ENCODE measurements around the gene KDM4C.
"Not testable (repeated sequence)": the region's sequence is repeated elsewhere in the genome, so short reads cannot be mapped to it uniquely, and the experiment has no call there.

The KDM4C gene

DNA sequence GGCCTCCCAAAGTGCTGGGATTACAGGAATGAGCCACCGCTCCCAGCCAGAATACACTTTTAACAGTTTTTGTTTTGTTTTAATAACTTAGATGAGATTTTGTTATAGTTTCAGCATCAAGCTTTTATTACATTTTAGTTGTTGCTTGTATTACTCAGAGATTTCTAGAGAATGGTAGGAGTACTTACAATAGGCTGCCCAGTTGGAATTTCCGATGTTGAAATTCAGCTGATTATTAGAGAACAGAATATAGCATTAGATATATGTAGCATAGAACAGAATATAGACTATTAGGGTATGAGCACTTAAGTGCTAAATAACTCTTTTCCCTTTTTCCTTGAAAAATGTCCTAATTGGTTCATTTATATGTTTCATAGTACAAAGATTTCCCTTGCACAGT, 6.2 kb downstream of the KDM4C start:
- DNase-seq (ENCODE audit: low read depth in 2 of 2) = no peak

DNA sequence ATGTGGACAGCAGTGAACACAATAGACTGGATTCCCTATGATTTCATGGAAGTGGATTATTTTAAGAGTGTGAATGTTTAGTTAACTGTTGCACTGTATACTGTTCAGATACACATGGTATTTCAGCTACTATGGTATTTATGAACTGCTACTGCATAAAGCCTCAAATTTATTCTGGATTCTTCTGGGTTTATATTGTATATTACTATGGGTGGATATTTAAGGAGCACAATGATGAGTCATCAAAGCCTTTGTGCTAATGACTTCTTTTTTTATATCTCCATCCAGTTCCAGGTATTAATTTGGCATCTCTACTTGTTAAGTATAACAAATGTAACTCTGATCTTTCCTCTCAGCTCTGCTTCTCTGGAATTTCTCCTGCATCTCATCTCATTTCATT, 6.8 kb downstream of the KDM4C start:
- no peak for DNase-seq (ENCODE audit: low read depth in 2 of 2)

DNA sequence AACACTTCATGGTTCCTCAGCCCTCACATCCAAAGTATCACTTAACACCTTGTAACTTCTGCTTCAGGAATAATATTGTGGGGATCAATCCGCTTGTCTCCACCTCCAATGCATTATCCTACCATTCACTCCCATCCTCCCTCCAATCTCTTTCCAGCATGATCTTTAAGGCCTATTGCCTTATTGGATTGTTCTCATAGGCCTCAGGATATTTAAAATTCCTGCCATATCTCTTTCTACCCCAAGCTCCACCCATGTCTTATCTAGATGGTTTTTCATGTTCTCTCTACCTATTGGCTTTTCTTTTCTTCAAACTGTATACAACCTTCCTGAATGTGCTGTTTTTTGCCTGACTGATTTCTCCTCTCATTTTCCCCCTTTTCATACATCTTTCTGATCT, 7.2 kb downstream of the KDM4C start:
- DNase-seq (ENCODE audit: low read depth in 2 of 2) = no peak

DNA sequence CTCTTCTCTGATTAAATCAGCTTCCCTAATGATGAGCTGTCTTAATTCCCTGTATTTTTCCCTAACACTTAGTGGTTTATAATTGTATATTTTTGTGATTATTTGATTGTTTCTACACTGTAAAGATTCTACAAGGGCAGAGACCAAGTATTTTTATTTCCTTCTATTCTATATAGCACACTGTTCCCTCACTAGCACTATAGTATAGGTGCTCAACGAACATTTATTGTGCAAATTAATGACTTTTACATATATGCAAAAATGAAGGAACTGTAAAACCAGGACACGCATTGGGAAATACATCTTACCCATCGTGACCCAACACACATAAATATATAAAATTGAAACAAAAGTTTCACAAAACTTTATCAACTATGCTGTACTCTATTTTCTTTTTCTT, 7.6 kb downstream of the KDM4C start:
- no peak for DNase-seq (ENCODE audit: low read depth in 2 of 2)

DNA sequence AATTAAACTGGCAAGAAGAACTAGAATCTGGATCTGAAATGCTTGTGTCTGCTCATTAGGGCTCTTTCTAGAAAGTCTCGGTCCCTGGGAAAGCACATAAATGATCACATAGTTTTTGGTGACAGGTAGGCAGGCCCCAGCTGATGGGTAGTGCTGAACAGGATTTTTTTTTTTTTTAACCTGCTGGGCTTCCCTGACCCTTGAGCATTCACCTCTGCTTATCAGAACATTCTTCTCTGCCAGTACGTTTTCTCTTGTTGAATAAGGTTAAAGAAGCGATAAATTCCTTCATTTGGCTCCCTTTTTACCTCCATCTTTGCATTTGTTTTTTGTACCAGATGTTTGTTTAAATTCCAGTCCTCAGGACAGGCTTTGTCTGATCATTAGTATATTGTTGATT, 8.8 kb downstream of the KDM4C start:
- no peak for DNase-seq (ENCODE audit: low read depth in 2 of 2)

DNA sequence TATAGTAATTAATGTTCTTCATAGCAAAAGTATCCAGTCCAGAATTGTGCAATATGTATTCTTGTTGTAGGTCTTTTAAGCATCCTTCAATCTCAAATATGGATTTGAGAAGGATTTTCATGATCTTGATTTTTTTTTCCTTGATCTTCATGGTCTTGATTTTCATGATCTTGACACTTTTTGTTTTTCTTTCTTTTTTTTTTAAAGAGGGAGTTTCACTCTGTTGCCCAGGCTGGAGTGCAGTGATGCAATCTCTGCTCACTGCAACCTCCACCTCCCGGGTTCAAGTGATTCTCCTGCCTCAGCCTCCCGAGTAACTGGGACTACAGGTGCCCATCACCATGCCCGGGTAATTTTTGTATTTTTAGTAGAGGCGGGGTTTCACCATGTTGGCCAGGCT, 10.8 kb downstream of the KDM4C start:
- not testable (repeated sequence) for DNase-seq (ENCODE audit: low read depth in 2 of 2)

DNA sequence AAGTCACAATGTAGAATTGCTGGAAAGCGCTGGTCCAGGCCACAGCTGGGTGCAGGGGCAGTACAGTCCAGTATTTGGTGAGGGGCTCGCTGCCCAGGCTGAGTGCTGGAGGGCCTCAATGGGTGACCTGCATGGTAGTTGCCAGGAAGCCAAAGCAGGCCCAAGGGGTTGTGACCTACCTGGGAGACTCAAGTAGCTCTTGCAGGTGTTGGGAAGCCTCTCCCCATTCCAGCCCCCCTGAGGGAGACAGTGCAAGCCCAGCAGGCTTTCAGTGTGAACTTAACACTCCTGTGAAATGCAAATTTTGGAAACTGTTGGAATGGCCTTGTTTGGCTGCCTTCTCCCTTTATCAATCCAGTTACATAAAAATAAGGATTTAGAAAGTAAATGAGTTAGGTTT, 13.9 kb downstream of the KDM4C start:
- DNase-seq (ENCODE audit: low read depth in 2 of 2) = no peak

DNA sequence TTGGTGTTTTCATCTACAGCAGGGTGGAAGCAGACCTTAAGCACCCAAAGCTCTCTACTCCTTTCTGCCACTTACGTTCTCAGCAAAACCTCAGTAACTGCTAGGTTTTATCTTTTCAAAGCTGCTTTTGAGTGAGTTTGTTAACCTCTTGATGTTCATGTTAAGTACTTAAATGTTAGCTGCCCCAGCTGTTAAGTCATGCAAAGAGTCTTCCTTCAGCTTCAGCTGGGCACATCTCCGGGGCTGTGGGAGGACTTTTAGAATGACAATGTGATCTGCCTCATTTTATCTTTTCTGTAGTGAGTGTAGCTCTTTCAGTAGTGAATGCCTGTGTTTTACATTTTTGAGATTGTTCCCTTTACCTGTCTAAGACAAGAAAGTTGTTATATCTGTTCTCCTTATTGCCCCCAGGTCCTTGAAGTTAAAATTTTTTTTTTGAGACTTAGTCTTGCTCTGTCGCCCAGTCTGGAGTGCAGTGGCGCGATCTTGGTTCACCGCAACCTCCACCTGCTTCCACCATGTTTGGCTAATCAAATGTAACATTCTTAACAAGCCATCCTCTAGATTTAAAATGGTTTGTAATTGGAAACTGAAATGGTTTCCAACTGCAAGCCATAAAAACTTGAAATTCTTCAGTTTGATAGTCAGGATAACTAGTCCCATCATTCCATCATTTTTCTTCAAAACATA, 19.6 kb downstream of the KDM4C start:
- DNase-seq (ENCODE audit: low read depth in 2 of 2) = no peak

DNA sequence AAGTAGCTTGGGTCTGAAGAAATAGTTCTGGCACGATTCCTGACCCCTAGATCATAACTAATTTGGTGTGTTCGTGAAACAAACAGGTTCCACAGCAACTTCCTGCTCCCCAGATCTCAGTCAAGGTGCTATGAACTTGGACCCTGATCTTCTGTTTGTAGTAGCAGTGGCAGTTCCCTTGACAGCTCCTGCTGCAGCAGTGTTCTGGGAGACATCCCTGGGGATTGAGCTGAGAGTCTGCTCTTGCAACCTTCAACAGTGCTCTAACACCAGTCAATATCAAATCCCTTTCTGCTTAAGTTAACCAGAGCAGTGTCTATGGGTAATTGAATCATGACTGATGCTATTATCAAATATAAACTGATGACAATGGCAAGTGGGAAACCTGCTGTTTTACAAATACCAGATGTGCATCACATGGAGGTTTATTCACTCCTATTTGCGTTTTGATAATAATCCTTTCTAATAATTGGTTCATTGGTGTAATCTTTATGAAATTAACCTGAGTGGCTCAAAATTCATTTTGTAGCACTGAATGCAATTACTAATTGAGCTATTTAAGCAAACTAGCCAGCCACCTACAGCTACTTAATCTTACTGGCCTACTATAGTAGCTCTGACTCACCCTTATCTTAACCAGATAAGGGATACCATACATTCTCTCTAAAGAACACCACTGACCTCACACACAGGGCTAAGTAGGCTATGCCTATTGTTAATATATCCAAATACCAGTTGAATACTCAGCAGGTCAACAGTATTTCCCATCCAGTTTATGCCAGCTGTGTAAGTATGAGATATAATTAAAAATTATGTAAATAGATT, 21.9 kb downstream of the KDM4C start:
- DNase-seq (ENCODE audit: low read depth in 2 of 2) = no peak

DNA sequence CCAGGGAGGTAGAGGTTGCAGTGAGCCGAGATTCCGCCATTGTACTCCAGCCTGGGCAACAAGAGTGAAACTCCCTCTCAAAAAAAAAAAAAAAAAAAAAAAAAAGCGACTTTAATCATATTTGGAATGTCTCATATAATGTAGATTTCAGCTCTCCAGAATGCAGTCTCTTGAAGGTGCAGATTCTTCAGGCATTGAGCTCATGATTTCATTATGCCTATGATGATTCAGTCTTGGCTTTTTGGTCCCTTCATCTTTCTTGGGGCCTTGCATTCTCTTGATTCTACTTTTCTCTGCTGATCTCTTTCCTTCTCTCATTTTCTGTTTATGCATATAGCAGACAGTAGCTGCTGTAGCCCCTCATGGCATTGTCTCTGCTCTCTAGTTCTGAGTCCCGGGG, 22.9 kb downstream of the KDM4C start:
- no peak for DNase-seq (ENCODE audit: low read depth in 2 of 2)

DNA sequence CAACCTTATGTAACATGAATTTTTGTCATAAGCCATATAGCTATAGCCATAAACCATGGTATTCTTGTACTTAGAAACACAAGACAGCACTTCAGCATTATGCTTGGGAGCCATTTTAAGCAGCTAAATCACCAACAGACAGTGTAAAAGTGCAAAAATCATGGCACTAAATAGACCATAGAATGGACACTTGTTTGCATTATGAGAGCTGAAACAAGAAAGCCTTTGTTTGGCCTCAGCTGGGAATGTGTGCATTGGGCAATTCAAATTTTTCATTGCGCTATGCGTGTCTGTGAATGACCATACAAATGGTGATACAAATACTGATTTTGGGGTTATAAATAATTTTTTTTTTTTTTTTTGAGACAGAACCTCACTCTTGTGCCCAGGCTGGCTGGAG, 23.7 kb downstream of the KDM4C start:
- DNase-seq (ENCODE audit: low read depth in 2 of 2) = no peak

DNA sequence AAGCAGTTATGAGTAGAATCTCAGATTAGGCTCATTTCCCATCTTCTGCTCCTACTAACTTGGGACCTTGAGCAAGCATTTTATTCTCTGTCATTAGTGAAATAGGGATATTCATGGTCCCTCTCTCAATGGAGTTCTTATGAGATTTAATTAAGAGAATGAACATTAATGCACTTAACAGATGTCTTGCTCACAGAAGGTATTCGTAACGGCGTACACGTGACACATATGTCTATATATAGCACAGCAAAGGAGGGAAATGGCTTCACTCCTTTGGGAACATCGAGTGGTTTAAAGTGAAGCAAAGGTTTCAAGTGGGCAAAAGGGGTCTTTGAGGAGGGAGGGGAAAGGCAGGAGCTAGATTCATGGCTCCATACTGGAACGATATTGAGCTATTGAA, 24.6 kb downstream of the KDM4C start:
- DNase-seq (ENCODE audit: low read depth in 2 of 2) = no peak

DNA sequence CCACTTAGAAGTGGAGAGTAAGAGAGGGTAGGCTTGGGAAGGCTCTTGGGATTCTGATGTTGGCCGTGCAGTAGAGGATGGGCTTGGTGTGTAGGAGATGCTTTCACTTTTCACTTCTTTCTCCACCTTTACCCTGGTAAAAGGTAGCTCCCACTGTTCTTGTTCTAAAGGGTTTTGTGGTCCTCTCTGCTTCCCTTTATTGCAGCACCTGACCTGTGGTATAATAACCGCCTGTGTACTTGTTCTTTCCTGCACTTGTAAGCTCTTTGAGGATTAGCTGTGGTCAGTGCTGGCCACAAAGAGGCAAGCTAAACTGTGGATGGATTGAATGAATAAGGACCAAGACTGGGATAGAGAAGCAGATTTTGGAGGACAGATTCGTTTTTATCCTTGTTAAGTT, 25.2 kb downstream of the KDM4C start:
- no peak for DNase-seq (ENCODE audit: low read depth in 2 of 2)

DNA sequence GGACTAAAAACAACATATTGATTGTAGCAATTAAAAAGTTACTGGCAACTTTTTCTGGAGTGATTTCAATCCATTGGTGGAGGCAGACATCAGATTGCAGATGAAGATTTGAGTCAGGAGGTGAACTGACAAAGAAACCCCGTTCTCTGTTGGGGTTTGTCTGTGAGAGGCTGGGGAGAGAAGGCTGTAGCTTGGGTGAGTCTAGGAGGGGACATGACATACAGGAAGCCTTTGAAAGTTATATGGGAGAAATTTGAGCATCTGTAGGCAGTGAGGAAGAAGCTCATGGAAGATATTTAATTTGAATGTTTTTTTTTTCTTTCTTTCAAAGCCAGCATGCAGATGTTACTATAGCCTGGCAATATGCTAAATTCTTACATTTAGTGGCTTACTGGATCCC, 26.0 kb downstream of the KDM4C start:
- no peak for DNase-seq (ENCODE audit: low read depth in 2 of 2)

DNA sequence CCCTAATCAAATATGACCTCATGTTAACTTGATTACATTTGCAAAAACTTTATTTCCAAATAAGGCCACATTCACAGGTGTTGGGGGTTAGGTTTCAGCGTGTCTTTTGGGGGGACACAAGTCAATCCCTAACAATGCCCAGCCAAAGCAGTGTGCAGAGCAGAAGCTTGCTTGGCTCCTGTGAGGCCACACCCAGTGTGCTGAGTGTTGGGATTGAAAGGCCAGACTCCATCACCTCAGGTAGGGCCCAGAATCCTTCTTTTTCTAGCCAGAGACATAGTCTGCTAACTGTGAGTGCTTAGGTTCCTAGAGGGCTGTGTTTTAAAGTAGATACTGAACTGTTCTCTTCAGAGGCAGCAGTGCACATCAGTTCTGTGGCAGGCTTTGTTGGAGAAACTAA, 27.9 kb downstream of the KDM4C start:
- DNase-seq (ENCODE audit: low read depth in 2 of 2) = no peak

DNA sequence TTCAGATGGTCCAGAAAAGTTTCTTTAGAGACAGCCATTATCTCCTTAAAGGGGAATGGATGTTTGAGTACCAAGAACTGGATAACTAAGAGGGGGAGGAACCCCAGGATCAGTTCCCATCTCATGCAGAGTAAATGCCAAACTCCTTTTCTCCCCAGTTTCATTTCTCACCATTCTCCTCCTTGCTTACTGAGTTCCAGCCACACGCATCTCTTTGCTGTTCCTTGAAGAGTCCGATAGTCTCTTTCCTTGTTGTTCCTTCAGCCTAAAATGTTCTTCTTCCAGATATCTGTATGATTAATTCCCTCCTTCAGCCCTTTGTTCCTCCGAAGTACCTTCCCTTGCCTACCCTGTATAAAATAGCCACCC, 30.0 kb downstream of the KDM4C start:
- DNase-seq (ENCODE audit: low read depth in 2 of 2) = no peak

DNA sequence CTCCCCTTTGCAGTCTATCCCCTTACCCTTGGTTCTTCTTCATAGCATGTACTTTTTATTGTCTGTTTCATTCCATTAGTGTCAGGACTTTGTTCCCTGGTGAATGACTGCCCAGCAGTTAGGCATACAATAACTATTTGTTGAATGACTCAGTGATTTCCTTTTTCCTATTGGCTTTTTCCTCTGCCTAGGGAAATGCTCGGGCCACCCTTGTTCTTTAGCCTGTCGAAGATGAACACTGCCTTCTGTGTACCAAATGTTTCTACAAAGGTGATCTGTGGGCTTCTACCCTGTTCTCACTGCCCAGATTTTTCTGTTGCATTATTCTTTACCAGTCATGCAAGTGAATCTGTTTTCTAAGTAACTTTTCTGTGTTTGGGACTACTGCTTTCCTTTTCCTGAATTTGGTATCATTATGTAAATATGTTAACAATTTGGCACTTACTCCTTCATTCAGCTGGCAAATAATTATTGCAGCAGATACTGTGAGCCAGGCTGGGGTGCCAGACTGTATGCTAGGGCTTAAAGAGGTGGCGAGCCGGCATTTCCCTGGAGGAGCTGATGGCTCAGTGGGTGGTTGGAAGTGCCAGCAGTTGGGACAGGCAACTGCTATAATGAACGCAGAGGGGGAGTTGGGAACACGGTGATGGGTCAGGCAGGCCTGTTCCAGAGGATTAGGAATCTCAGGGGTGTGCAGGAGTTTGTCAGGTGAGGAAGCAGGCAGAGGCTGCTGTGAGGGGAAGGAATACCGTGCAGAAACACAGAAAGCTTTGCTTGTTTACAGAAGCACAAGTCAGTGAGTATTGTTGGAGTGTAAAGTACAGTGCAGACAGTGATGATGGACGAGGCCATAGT, 30.6 kb downstream of the KDM4C start:
- no peak for DNase-seq (ENCODE audit: low read depth in 2 of 2)

DNA sequence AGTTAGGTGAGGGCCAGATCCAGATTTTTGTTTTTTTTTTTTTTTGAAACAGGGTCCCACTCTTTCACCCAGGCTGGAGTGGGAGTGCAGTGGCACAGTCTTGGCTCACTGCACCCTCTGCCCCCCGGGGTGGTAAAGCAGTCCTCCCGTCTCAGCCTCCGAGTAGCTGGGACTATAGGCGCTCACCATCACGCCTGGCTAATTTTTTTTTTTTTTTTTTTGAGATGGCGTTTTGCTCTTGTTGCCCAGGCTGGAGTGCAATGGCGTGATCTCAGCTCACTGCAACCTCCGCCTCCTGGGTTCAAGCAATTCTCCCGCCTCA, 31.2 kb downstream of the KDM4C start:
- not testable (repeated sequence) for DNase-seq (ENCODE audit: low read depth in 2 of 2)

DNA sequence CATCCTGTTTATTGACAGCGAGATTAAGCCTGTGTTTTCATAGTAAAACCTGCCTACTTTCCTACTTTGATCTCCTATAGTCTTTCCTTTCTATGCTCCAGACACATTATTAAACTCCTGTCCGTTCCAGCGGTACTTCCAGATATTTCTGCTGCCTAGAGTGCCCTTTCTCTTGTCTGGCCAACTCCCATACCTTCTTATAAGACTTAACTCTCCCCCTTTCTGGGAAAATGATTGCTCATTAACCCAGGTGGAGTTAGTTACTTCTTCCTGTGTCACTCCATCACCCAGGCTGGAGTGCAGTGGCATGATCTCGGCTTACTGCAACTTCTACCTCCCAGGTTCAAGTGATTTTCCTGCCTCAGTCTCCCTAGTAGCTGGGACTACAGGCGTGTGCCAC, 33.1 kb downstream of the KDM4C start:
- DNase-seq (ENCODE audit: low read depth in 2 of 2) = no peak

DNA sequence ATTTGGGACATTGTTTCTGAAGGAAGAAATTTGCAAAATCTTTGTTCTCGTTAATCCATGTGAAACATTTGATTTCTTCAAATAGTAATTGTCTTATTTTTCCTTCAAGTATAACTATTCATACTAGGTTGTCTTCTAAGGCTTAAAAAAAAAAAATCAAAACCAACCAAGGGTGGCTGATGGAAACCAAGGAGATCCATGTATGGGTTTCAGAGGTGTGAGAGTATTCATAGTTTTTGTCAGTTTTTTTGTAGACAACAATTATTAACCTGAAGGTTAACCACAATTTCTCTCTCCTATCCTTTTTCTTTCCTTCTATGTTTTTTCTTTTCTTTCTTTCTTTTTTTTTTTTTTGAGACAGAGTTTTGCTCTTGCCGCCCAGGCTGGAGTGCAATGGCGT, 35.4 kb downstream of the KDM4C start:
- no peak for DNase-seq (ENCODE audit: low read depth in 2 of 2)

DNA sequence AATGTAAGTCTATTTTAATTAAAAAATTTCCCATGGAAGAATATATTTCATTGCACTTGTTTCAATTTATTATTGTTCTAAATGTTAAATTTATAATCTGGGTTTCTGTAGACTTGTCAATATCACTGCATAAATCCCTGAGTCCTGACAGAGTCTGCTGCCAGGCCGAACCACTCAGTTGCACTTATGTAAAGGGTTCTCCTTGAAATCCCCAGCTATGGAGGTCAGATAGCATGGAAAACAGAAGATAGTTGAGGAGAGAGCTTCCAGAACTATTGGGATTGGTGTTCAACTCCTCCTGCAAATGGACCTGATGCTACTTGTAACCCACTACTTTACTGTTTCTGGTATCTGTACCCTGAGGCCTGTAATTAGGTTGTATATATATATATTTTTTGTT, 37.2 kb downstream of the KDM4C start:
- DNase-seq (ENCODE audit: low read depth in 2 of 2) = no peak

DNA sequence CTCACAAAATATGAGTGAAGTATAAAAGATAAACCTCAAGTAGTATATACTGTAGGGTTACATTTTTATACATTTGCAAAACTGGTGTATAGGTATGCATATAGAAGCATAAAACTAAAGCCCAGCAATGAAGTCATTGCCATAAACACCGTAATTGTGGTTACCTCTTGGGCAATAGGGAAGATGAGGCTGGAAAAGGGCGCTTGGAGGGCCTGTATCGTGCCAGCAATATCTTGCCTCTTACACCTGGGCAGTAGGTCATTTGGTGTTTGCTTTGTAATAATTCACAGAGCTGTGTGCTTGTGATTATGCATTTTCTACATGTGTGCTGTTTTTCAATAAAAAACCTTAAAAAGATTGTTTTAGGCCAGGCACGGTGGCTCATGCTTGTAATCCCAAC, 45.2 kb downstream of the KDM4C start:
- no peak for DNase-seq (ENCODE audit: low read depth in 2 of 2)

DNA sequence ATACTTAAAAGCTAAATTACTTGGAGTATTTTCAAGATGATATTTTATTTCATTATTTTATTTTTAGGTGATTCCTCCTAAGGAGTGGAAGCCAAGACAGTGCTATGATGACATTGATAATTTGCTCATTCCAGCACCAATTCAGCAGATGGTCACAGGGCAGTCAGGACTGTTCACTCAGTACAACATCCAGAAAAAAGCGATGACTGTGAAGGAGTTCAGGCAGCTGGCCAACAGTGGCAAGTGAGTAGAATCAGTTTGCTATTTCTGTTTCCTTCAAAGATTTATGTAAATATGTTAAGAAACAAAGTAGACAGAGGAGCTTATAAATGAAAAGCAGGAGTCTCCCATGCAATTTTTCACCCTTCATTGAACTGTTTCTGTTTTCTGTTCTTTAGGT, 47.8 kb downstream of the KDM4C start:
- no peak for DNase-seq (ENCODE audit: low read depth in 2 of 2)

Data from stimulated activated CD8-positive, alpha-beta memory T cell treated with anti-CD3 and anti-CD28 coated beads, Interleukin-7, amount 100 ng/mL, for 1 hour (primary cell).